Activated CD4-positive, alpha-beta T cell treated with anti-CD3 and anti-CD28 coated beads, Interleukin-10, Interleukin-2, amounts not matched to agents 100 ng/mL and 50 ng/mL, durations not matched to agents 16 hours and 8 hours (primary cell): ENCODE results near the gene TMPRSS2.

ENCODE experiments used
- DNase-seq: peaks from one replicate; pipeline ENCODE4 v3.0.0-alpha.2; 2020

TMPRSS2 gene

GRCh38 chr21:41446586-41446985 is 61.4 kb downstream of the TMPRSS2 start:
- DNase-seq, result no peak

GRCh38 chr21:41445465-41445862 is 62.5 kb downstream of the TMPRSS2 start:
- DNase-seq, result no peak

- DNase-seq, result no peak
Observed at GRCh38 chr21:41444703-41445464, 63.1 kb downstream of the TMPRSS2 start.

GRCh38 chr21:41443562-41443961 is 64.4 kb downstream of the TMPRSS2 start:
- DNase-seq, result no peak

- no peak for DNase-seq
Observed at GRCh38 chr21:41442481-41443186, 65.3 kb downstream of the TMPRSS2 start.

- DNase-seq, result no peak
Observed at GRCh38 chr21:41441546-41441945, 66.4 kb downstream of the TMPRSS2 start.

- no peak for DNase-seq
Observed at GRCh38 chr21:41439248-41439647, 68.7 kb downstream of the TMPRSS2 start.

GRCh38 chr21:41438425-41439113 is 69.4 kb downstream of the TMPRSS2 start:
- DNase-seq, result no peak

- DNase-seq, result peak; percentile 29
Observed at GRCh38 chr21:41437729-41438128, 70.2 kb downstream of the TMPRSS2 start.

- no peak for DNase-seq
Observed at GRCh38 chr21:41435706-41436105, 72.3 kb downstream of the TMPRSS2 start.

- DNase-seq, result no peak
Observed at GRCh38 chr21:41433566-41433965, 74.4 kb downstream of the TMPRSS2 start.

GRCh38 chr21:41432562-41433460 is 75.1 kb downstream of the TMPRSS2 start:
- DNase-seq, result no peak

- DNase-seq, result no peak
Observed at GRCh38 chr21:41431788-41432548, 76.0 kb downstream of the TMPRSS2 start.

GRCh38 chr21:41429925-41430491 is 78.0 kb downstream of the TMPRSS2 start:
- no peak for DNase-seq

- DNase-seq, result no peak
Observed at GRCh38 chr21:41429305-41429704, 78.7 kb downstream of the TMPRSS2 start.

- DNase-seq, result no peak
Observed at GRCh38 chr21:41428847-41429246, 79.1 kb downstream of the TMPRSS2 start.

GRCh38 chr21:41428311-41428710 is 79.6 kb downstream of the TMPRSS2 start:
- no peak for DNase-seq

- no peak for DNase-seq
Observed at GRCh38 chr21:41427556-41427955, 80.4 kb downstream of the TMPRSS2 start.

GRCh38 chr21:41426676-41427404 is 81.1 kb downstream of the TMPRSS2 start:
- DNase-seq, result no peak

- peak; percentile 81 for DNase-seq
Observed at GRCh38 chr21:41425954-41426675, 81.8 kb downstream of the TMPRSS2 start, which contains the start of gene MX1. Gene MX1 (plus strand): TSS chr21:41426239. CDS start chr21:41432071, 5,832 bp downstream.
